ENCODE measurements around the gene ERRFI1. TPM values are rescaled to one million over a fixed set of nuclear protein-coding genes. Genes with fewer than 3 reads are reported as not detected.

Gene ERRFI1
- total RNA-seq, 2 experiments from 2014 or later, result 1.6 to 2.2 TPM

DNA sequence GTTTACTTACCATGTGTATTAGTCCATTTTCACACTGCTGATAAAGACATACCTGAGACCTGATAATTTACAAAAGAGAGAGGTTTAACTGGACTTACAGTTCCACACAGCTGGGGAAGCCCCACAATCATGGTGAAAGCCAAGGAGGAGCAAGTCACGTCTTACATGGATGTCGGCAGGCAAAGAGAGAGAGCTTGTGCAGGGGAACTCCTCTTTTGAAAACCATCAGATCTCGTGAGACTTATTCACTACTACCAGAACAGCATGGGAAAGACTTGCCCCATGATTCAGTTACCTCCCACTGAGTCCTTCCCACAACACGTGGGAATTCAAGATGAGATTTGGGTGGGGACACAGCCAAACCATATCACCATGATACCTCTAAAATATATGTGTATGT, 39.3 kb upstream of the ERRFI1 start:
- no peaks in the 10 kb centered on the region for H3K36me3 Mint-ChIP-seq (ENCODE audit: low read depth)
- H3K9me3 Mint-ChIP-seq, result no peaks in the 10 kb centered on the region
- CTCF ChIA-PET, result interaction anchor here (1.3 kb wide), 1 partner anchor 50 kb away, joined by 5 read pairs; no protein-coding TSS in a partner anchor
- peaks cover 7% of the 10 kb centered on the region for H3K27me3 Mint-ChIP-seq
- TF ChIP-seq, protein P1, sequence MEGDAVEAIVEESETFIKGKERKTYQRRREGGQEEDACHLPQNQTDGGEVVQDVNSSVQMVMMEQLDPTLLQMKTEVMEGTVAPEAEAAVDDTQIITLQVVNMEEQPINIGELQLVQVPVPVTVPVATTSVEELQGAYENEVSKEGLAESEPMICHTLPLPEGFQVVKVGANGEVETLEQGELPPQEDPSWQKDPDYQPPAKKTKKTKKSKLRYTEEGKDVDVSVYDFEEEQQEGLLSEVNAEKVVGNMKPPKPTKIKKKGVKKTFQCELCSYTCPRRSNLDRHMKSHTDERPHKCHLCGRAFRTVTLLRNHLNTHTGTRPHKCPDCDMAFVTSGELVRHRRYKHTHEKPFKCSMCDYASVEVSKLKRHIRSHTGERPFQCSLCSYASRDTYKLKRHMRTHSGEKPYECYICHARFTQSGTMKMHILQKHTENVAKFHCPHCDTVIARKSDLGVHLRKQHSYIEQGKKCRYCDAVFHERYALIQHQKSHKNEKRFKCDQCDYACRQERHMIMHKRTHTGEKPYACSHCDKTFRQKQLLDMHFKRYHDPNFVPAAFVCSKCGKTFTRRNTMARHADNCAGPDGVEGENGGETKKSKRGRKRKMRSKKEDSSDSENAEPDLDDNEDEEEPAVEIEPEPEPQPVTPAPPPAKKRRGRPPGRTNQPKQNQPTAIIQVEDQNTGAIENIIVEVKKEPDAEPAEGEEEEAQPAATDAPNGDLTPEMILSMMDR (IDR thresholded peaks at IDR 0.05), result no peak
- no peak overlapping the region for H3K4me3 Mint-ChIP-seq
- ATAC-seq (no peak), DNase-seq (no peak)
- intact Hi-C loops (cut with micrococcal nuclease), result no loop called here
- no peaks in the 10 kb centered on the region for H3K4me1 Mint-ChIP-seq (ENCODE audit: low read depth)
- POLR2A ChIA-PET, result no interaction called here
- H3K27ac Mint-ChIP-seq, result no peak overlapping the region

DNA sequence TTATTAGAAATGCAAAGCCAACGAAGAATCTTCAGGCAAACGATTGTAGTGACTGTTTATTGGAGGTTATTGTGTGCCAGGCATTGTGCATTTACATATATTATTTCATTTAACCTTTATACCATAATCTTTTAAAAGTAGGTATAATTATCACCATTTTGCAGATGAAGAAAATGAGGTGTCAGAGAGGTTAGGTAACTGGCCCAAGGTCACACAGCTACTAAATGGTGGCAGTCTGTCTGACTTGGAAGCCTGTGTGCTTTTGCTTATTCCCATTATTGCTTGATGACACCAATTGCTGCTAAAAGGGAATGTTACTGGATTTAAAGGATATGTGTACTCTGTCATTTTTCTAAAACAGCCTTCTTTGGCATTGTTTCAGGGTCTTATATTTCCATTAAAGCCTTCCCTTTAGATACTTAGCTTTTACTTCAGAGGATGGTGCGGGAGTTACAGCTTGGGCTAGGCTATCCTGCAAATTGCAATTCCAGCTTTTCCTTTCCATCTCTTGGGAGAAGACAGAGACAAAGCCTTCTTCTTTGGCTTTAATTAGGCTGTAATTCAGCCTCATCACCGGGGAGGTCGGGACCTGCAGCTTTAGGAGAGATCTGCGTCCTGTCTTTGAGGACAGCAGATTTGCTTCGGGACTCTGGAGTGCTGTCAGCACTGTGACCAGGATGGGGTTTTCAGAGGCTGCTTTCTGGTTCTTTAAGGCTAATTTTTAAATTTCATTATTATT, 37.4 kb upstream of the ERRFI1 start:
- H3K27me3 Mint-ChIP-seq, result peaks cover 7% of the 10 kb centered on the region
- no peaks in the 10 kb centered on the region for H3K4me1 Mint-ChIP-seq (ENCODE audit: low read depth)
- no peak overlapping the region for H3K4me3 Mint-ChIP-seq
- ChIA-PET POLR2A (no interaction called here), CTCF (interaction anchor here (0.9 to 1.9 kb wide), 2 partner anchors 21 to 88 kb away, joined by 3 to 4 read pairs; no protein-coding TSS in a partner anchor)
- TF ChIP-seq, protein P1 (IDR thresholded peaks at IDR 0.05), result no peak
- H3K36me3 Mint-ChIP-seq (ENCODE audit: low read depth), result no peaks in the 10 kb centered on the region
- ATAC-seq (no peak), DNase-seq (no peak)
- no peak overlapping the region for H3K27ac Mint-ChIP-seq
- intact Hi-C loops (cut with micrococcal nuclease), result no loop called here
- no peaks in the 10 kb centered on the region for H3K9me3 Mint-ChIP-seq

DNA sequence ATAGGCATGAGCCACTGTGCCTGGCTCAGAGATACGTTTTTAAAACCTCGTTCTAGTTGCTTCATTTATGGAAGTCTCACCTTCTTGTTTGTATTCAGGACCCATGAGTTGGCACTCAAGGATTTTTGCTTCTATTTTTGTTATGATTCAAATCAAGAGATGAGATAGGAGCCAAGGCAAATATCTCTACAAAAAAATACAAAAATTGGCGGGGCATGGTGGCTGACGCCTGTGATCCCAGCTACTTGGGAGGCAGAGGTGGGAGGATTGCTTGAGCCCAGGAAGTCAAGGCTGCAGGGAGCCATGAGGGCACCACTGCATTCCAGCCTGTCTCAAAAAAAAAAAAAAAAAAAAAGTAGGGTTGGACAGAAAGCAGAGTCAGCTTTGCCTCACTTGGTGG, 36.8 kb upstream of the ERRFI1 start:
- DNase-seq (no peak), ATAC-seq (no peak)
- intact Hi-C loops (cut with micrococcal nuclease), result no loop called here
- TF ChIP-seq, protein P1 (IDR thresholded peaks at IDR 0.05), result no peak
- Mint-ChIP-seq H3K4me1 (ENCODE audit: low read depth) (no peaks in the 10 kb centered on the region), H3K27ac (no peak overlapping the region), H3K9me3 (no peaks in the 10 kb centered on the region), H3K36me3 (ENCODE audit: low read depth) (no peaks in the 10 kb centered on the region), H3K4me3 (no peak overlapping the region), H3K27me3 (peaks cover 7% of the 10 kb centered on the region)
- ChIA-PET CTCF (interaction anchor here (0.9 to 1.9 kb wide), 2 partner anchors 21 to 87 kb away, joined by 3 to 4 read pairs; no protein-coding TSS in a partner anchor), POLR2A (no interaction called here)

DNA sequence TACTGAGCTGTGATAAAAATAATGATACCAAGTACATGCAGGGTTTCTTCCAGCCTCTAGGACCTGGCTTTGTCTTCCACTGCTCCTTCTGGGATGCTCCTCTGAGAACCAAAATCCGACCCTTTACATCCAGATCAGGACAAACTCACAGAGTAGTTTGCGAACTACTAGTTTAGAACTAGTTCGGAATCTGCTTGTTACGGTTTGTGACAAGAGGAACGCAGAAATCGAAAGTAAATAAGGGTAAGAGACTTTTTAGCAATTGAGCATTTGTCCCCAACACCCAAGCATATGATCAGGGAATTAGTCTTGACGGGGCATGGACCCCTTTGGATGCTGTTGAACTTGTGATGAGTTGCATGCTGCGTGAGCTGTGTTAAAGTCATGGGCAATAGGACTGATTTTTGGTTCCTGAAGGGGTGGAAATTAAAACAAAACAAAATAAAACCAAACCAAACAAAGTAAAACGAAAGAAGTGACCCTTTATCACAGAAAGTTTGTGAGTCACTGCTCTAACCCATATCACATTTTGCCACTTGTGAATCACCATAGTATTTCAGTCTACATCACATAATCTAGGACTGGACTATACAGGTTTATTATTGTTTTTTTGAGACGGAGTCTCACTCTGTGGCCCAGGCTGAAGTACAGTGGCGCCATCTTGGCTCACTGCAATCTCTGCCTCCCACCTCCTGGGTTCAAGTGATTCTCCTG, 35.7 kb upstream of the ERRFI1 start:
- TF ChIP-seq, protein P1 (IDR thresholded peaks at IDR 0.05), result no peak
- no peak for DNase-seq
- Mint-ChIP-seq H3K4me3 (no peak overlapping the region), H3K27me3 (peaks cover 7% of the 10 kb centered on the region), H3K27ac (no peak overlapping the region), H3K9me3 (no peaks in the 10 kb centered on the region), H3K4me1 (ENCODE audit: low read depth) (no peaks in the 10 kb centered on the region), H3K36me3 (ENCODE audit: low read depth) (no peaks in the 10 kb centered on the region)
- intact Hi-C loops (cut with micrococcal nuclease), result no loop called here
- CTCF ChIA-PET, result interaction anchor here (1.2 kb wide), 1 partner anchor 12 kb away, joined by 3 read pairs; no protein-coding TSS in a partner anchor
- ATAC-seq, result no peak
- POLR2A ChIA-PET, result no interaction called here

DNA sequence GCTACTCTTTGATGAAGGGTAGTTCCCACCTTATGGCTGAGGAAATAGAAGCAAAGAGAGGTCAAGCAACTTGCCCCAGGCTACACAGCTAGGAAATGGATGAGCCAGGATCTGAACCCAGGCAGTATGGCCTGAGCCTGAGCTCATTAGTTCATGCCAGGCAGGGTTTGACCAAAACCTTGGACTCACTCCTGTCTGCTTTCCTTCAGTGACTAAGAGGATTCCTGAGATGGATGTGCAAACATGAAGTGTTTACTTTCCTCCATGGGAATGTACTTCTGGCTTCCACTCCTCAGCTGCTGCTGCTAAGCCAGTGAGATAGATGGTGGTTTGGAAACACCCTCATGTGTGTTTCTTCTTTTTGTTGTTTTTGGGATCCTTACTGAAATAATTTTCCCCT, 35.1 kb upstream of the ERRFI1 start:
- TF ChIP-seq, protein P1 (IDR thresholded peaks at IDR 0.05), result no peak
- H3K36me3 Mint-ChIP-seq (ENCODE audit: low read depth), result no peaks in the 10 kb centered on the region
- no peak overlapping the region for H3K4me3 Mint-ChIP-seq
- ChIA-PET POLR2A (no interaction called here), CTCF (interaction anchor here (1.2 kb wide), 1 partner anchor 13 kb away, joined by 3 read pairs; no protein-coding TSS in a partner anchor)
- no peaks in the 10 kb centered on the region for H3K4me1 Mint-ChIP-seq (ENCODE audit: low read depth)
- H3K27me3 Mint-ChIP-seq, result peaks cover 7% of the 10 kb centered on the region
- no peak overlapping the region for H3K27ac Mint-ChIP-seq
- DNase-seq (no peak), ATAC-seq (no peak)
- intact Hi-C loops (cut with micrococcal nuclease), result no loop called here
- H3K9me3 Mint-ChIP-seq, result no peaks in the 10 kb centered on the region
